Measurements from ENCODE around the gene DCAF5.
"Not testable (repeated sequence)": the region's sequence is repeated elsewhere in the genome, so short reads cannot be mapped to it uniquely, and the experiment has no call there.

- not testable (repeated sequence) for TF ChIP-seq CTCF, EP300 (IDR thresholded peaks at IDR 0.05)
These were observed 75.7 kb downstream of the DCAF5 start for GRCh38 chr14:69077185-69077584.

Measured in tibial nerve (tissue), 4 donors.